NB4 (cell line): ENCODE data around the gene BRICD5.

Source experiments
- CTCF ChIP-seq: IDR thresholded peaks from one replicate; pipeline ENCODE4 v1.5.1; 2012; ENCODE audit warnings: low read depth, low read length
- MAX ChIP-seq: IDR thresholded peaks from 2 replicates; pipeline ENCODE4 v1.6.1; 2011; ENCODE audit warnings: low read depth, low read length
- MYC ChIP-seq: IDR thresholded peaks from 2 replicates; pipeline ENCODE4 v1.6.1; 2011; ENCODE audit warnings: low read depth, low read length
- POLR2A ChIP-seq: IDR thresholded peaks from 2 replicates; pipeline ENCODE4 v1.6.1; 2011; ENCODE audit warnings: mild to moderate bottlenecking; ENCODE audit not compliant: insufficient read length; ENCODE audit errors: extremely low read depth

GRCh38 chr16:2206420-2206779 is 4.3 kb downstream of the BRICD5 start:
- TF ChIP-seq CTCF = no peak
- TF ChIP-seq POLR2A = no peak
- TF ChIP-seq MYC = no peak
- no peak for TF ChIP-seq MAX
